Left lung (tissue), 10 donors: ENCODE measurements around the gene AADACL4. TPM values are rescaled to one million over a fixed set of nuclear protein-coding genes. Genes with fewer than 3 reads are reported as not detected.
"Not testable (repeated sequence)": the region's sequence is repeated elsewhere in the genome, so short reads cannot be mapped to it uniquely, and the experiment has no call there.

Source experiments
- ATAC-seq: fragments of 200-7000 bp; cut with Tn5 transposase; one replicate; pipeline ENCODE4 v1.9.1; 2020; ENCODE audit warnings: moderate library complexity
- DNase-seq, 4 donors: peaks; one replicate each; pipeline ENCODE4 v3.0.0-alpha.2; 2013 to 2020
- H3K27ac ChIP-seq, 2 donors: fragments of 200-600 bp; sonication (generic) in 1 of 2; one replicate each; pipeline versions ENCODE4 v1.5.0 to v1.8.0; 2020 to 2021
- H3K27me3 ChIP-seq, 2 donors: fragments of 200-600 bp; sonication (generic) in 1 of 2; one replicate each; pipeline versions ENCODE4 v1.5.0 to v1.8.0; 2020 to 2021
- H3K36me3 ChIP-seq, 2 donors: fragments of 200-600 bp; sonication (generic) in 1 of 2; one replicate each; pipeline versions ENCODE4 v1.5.0 to v1.8.0; 2020 to 2021
- H3K4me1 ChIP-seq, 2 donors: fragments of 200-600 bp; one replicate each; pipeline ENCODE4 v1.8.0; 2021
- H3K4me3 ChIP-seq, 2 donors: fragments of 200-600 bp; sonication (generic) in 1 of 2; one replicate each; pipeline versions ENCODE4 v1.5.0 to v1.8.0; 2020 to 2021; ENCODE audit warnings: mild to moderate bottlenecking in 1 of 2
- H3K9me3 ChIP-seq, 2 donors: fragments of 200-600 bp; sonication (generic) in 1 of 2; one replicate each; pipeline versions ENCODE4 v1.5.0 to v1.8.0; 2020 to 2021
- intact Hi-C, 2 donors: fragments of 100-400 bp; cut with DNase I; formaldehyde crosslinking; loops; one replicate each; pipeline versions ENCODE4 v1.11.2 to v1.14.2; 2022
- polyA plus RNA-seq, 6 donors: library from polyadenylated mRNA; unstranded; fragments of 120-200 nt; gene quantifications; one replicate each; pipeline ENCODE4 v1.2.1, GENCODE V29; 2013; ENCODE audit not compliant: insufficient read length in 6 of 6
- total RNA-seq, 2 donors: library from RNA; stranded (reverse); fragmentation: NEBNext Ultra II Directional; extraction: Animal tissue kit (Norgen Biotek cat#: 25700); gene quantifications; one replicate each; pipeline ENCODE4 v1.2.1, GENCODE V29; 2021
- TF ChIP-seq, protein P1 (sequence below), 2 donors: fragments of 200-600 bp; sonication (generic) in 1 of 2; IDR thresholded peaks; one replicate each; pipeline versions ENCODE4 v1.5.0 to v1.8.0; 2021; ENCODE audit warnings: antibody characterized with exemption in 2 of 2
- donor health status: DM: no; HTN: yes; CAD: no.
- donor health status: DM: no; HTN: no; CAD: no.

Gene AADACL4
- total and polyA plus RNA-seq, 8 donors = 0.10 to 0.11 TPM; not detected in 6

DNA sequence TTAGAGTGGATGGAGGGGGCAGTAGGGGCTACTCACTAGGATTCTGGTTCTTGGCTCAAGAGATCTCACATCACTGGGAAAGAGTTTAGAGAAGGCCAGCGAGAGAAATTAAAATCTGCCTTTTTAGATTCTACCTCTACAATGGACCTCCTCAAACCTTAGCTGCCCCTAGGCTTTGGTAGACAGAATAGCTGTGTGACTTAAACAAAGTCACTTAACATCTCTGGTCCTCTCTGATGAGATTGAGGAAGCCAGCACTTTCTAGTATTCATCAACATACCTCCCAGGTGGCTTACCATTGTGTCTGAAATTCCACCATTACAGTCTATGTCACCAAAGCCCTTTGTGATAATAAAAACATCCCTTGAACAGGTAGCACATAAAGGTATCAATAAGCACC, 18.7 kb downstream of the AADACL4 start:
- TF ChIP-seq, protein P1, sequence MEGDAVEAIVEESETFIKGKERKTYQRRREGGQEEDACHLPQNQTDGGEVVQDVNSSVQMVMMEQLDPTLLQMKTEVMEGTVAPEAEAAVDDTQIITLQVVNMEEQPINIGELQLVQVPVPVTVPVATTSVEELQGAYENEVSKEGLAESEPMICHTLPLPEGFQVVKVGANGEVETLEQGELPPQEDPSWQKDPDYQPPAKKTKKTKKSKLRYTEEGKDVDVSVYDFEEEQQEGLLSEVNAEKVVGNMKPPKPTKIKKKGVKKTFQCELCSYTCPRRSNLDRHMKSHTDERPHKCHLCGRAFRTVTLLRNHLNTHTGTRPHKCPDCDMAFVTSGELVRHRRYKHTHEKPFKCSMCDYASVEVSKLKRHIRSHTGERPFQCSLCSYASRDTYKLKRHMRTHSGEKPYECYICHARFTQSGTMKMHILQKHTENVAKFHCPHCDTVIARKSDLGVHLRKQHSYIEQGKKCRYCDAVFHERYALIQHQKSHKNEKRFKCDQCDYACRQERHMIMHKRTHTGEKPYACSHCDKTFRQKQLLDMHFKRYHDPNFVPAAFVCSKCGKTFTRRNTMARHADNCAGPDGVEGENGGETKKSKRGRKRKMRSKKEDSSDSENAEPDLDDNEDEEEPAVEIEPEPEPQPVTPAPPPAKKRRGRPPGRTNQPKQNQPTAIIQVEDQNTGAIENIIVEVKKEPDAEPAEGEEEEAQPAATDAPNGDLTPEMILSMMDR (IDR thresholded peaks at IDR 0.05) = no peak
- H3K27me3 ChIP-seq = no peaks in the 10 kb centered on the region
- intact Hi-C loops = no loop called here
- peaks cover 0 to 5% of the 10 kb centered on the region in 2 donors for H3K4me1 ChIP-seq
- DNase-seq (no peak), ATAC-seq (no peak)
- H3K27ac ChIP-seq = no peak overlapping the region
- no peaks in the 10 kb centered on the region for H3K36me3 ChIP-seq
- peaks cover 0 to 7% of the 10 kb centered on the region in 2 donors for H3K9me3 ChIP-seq
- no peak overlapping the region for H3K4me3 ChIP-seq

DNA sequence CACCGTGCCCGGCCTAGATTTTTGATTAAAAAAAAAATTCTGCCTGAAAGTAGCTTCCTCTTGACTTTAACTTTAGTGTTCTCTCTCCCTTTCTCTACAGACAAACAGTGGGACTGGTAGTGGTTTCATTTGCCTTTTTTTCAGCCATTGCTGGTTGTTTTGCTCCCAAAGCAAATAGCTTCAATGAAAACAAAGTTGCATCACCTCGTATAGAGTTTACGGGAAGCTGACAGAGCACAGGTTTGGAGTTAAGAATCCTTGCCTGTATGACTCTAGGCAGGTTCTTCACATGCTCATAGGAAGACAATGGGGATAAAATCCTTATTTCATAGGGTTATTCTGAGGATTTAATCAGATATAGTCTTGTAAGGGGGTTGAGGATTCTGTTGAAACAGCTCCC, 21.6 kb downstream of the AADACL4 start:
- intact Hi-C loops = no loop called here
- no peak overlapping the region for H3K27ac ChIP-seq
- TF ChIP-seq, protein P1 (IDR thresholded peaks at IDR 0.05) = no peak
- no peaks in the 10 kb centered on the region for H3K4me1 ChIP-seq
- no peak for DNase-seq
- peaks cover 0 to 12% of the 10 kb centered on the region in 2 donors for H3K9me3 ChIP-seq
- H3K27me3 ChIP-seq = peaks cover 0 to 3% of the 10 kb centered on the region in 2 donors
- no peaks in the 10 kb centered on the region for H3K36me3 ChIP-seq
- no peak for ATAC-seq
- no peak overlapping the region for H3K4me3 ChIP-seq

DNA sequence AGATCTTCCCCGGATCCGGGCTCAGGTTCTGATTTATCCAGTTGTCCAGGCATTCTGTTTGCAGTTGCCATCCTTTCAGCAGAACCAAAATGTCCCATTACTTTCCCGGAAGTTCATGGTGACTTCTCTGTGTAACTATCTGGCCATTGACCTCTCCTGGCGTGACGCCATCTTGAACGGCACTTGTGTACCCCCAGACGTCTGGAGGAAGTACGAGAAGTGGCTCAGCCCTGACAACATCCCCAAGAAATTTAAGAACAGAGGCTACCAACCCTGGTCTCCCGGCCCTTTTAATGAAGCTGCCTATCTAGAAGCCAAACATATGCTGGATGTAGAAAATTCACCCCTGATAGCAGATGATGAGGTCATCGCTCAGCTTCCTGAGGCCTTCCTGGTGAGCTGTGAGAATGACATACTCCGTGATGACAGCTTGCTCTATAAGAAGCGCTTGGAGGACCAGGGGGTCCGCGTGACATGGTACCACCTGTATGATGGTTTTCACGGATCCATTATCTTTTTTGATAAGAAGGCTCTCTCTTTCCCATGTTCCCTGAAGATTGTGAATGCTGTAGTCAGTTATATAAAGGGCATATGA, 22.4 kb downstream of the AADACL4 start:
- ATAC-seq = no peak
- intact Hi-C loops = no loop called here

DNA sequence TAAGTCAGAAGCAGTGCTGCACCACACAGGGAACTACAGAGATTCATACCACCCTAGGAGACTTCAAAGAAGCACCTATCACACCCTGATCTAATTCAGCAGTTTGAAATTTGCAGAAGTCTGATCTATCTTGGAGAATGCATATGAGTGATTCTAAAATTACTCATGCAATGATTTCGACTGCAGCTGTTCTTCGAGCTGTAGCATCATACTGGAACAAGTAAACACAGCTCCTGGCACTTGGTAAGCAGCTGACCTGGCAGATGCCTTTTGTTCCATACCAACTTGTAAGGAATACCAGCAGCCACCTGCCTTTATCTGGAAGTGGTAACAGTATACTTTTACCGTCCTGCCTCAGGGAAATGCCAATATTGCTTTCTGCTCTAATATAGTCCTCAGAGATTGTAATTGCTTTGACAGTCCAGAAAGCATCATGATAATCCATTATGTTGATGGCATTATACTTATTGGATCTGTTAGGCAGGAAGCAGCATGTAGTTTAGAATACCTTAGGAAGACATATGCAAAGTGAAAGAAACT, 25.7 kb downstream of the AADACL4 start:
- no peaks in the 10 kb centered on the region for H3K4me1 ChIP-seq
- no peak overlapping the region for H3K4me3 ChIP-seq
- H3K9me3 ChIP-seq = peaks cover 0 to 5% of the 10 kb centered on the region in 2 donors
- ATAC-seq = no peak
- no peak for DNase-seq
- no peaks in the 10 kb centered on the region for H3K36me3 ChIP-seq
- no peak overlapping the region for H3K27ac ChIP-seq
- intact Hi-C loops = no loop called here
- TF ChIP-seq, protein P1 (IDR thresholded peaks at IDR 0.05) = no peak
- H3K27me3 ChIP-seq = peaks cover 0 to 3% of the 10 kb centered on the region in 2 donors

More for the DNA sequence above, 22.4 kb downstream of the AADACL4 start:
- no peak overlapping the region for H3K27ac ChIP-seq
- TF ChIP-seq, protein P1 (IDR thresholded peaks at IDR 0.05) = no peak
- peaks cover 0 to 12% of the 10 kb centered on the region in 2 donors for H3K9me3 ChIP-seq
- no peak for DNase-seq
- peaks cover 0 to 3% of the 10 kb centered on the region in 2 donors for H3K27me3 ChIP-seq
- H3K4me3 ChIP-seq = no peak overlapping the region
- H3K4me1 ChIP-seq = no peaks in the 10 kb centered on the region
- no peaks in the 10 kb centered on the region for H3K36me3 ChIP-seq

DNA sequence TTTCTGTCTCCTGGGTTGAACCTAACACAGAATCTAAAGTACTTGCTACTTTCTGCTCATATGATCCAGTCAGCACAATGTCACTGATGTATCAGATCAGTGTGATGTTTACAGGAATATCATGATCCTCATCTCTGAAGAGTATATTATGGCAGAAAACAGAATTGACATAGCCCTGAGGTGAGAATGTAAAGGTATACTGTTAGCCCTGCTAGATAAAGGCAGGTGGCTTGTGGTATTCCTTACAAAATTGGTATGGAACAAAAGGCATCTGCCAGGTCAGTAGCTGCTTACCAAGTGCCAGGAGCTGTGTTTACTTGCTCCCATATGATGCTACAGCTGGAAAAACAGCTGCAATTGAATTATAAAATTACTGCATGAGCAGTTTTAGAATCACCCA, 30.5 kb downstream of the AADACL4 start:
- H3K36me3 ChIP-seq = no peaks in the 10 kb centered on the region
- intact Hi-C loops = no loop called here
- DNase-seq (no peak), ATAC-seq (no peak)
- TF ChIP-seq, protein P1 (IDR thresholded peaks at IDR 0.05) = no peak
- peaks cover 0 to 18% of the 10 kb centered on the region in 2 donors for H3K27me3 ChIP-seq
- H3K4me1 ChIP-seq = no peaks in the 10 kb centered on the region
- H3K4me3 ChIP-seq = no peak overlapping the region
- H3K9me3 ChIP-seq = no peaks in the 10 kb centered on the region
- H3K27ac ChIP-seq = no peak overlapping the region

DNA sequence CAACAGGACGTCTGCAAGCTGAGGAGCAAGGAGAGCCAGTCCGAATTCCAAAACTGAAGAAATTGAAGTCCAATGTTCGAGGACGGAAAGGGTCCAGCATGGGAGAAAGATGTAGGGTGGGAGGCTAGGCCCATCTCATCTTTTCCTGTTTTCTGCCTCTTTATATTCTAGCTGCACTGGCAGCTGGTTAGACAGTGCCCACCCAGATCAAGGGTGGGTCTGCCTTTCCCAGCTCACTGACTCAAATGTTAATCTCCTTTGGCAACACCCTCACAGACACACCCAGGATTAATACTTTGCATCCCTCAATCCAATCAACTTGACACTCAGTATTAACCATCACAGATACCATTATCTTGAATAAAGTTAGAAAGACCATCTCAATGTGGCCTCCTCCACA, 32.2 kb downstream of the AADACL4 start:
- ATAC-seq, H3K36me3 ChIP-seq, intact Hi-C loops, H3K9me3 ChIP-seq, H3K27ac ChIP-seq, H3K4me1 ChIP-seq, H3K4me3 ChIP-seq, DNase-seq: not testable (repeated sequence)
- peaks cover 0 to 18% of the 10 kb centered on the region in 2 donors for H3K27me3 ChIP-seq
